K562 (cell line): ENCODE results near the gene GPR32. TPM values are rescaled to one million over a fixed set of nuclear protein-coding genes. Genes with fewer than 3 reads are reported as not detected.

ENCODE experiments used
- ATAC-seq: fragments of 200-7000 bp; cut with Tn5 transposase; 3 replicates; pipeline ENCODE4 v1.9.1; 2020; ENCODE audit warnings: moderate library complexity
- BruUV-seq: library from RNA; stranded (reverse); fragments of 400-500 nt; replicated peaks from 2 replicates; lab custom pipeline; 2021; lab: Mats Ljungman, UMichigan
- CTCF ChIA-PET: fragments of 300-600 bp; formaldehyde crosslinking; extraction: SDS; loops from one replicate; lab custom pipeline; 2021; ENCODE audit warnings: low intra/inter-chr PET ratio; lab: Yijun Ruan, JAX
- POLR2A ChIA-PET: fragments of 300-600, 350-650 bp; sonication (Branson Sonifier 250); formaldehyde crosslinking; extraction: SDS; loops from one replicate; lab custom pipeline; 2021; ENCODE audit warnings: antibody characterized with exemption, inconsistent platforms; lab: Yijun Ruan, JAX
- DNase-seq, 4 experiments: peaks; one replicate each; pipeline versions ENCODE4 v3.0.0 to v3.0.0-alpha.2; 2011 to 2018; ENCODE audit warnings: low spot score in 3 of 4, mixed read lengths in 3 of 4; ENCODE audit errors: extremely low read depth in 1 of 4
- FAIRE-seq: peaks from 2 replicates; lab custom pipeline; 2011; peaks lifted over from hg19 to GRCh38; lab: Jason Lieb, UNC
- H2AFZ ChIP-seq: 2 replicates; pipeline ENCODE4 v1.6.0; 2011; ENCODE audit warnings: low read depth, low read length, control low read depth, inconsistent platforms
- H3K27ac ChIP-seq: fragments of 200-600 bp; 3 replicates; pipeline ENCODE4 v1.8.0; 2011; ENCODE audit warnings: low read depth, mild to moderate bottlenecking, control low read depth, inconsistent platforms, low read length, moderate library complexity, mixed read lengths; ENCODE audit errors: extremely low read depth
- H3K27me3 ChIP-seq, 2 experiments: fragments of 300-600 bp in 1 of 2; 2 replicates in 1 of 2; 3 replicates in 1 of 2; pipeline versions ENCODE4 v1.6.0 to v1.8.0; 2011; ENCODE audit warnings: inconsistent platforms in 2 of 2, low read length in 2 of 2, mild to moderate bottlenecking in 1 of 2, mixed read lengths in 1 of 2, moderate library complexity in 1 of 2; ENCODE audit not compliant: control insufficient read depth in 2 of 2, insufficient read depth in 2 of 2
- H3K36me3 ChIP-seq: fragments of 300-600 bp; 3 replicates; pipeline ENCODE4 v1.8.0; 2011; ENCODE audit warnings: mild to moderate bottlenecking, low read length, inconsistent platforms; ENCODE audit not compliant: control insufficient read depth, insufficient read depth
- H3K4me1 ChIP-seq, 2 experiments: fragments of 200-600 bp in 1 of 2; replicated peaks in 1 of 2; 2 replicates in 1 of 2; 3 replicates in 1 of 2; pipeline versions ENCODE4 v1.5.1 to v1.8.0; 2011; ENCODE audit warnings: inconsistent platforms in 2 of 2, low read length in 2 of 2, mild to moderate bottlenecking in 1 of 2, mixed read lengths in 1 of 2, moderate library complexity in 1 of 2; ENCODE audit not compliant: control insufficient read depth in 2 of 2, insufficient read depth in 2 of 2
- H3K4me2 ChIP-seq: 2 replicates; pipeline ENCODE4 v1.6.1; 2011; ENCODE audit warnings: low read length, control low read depth, inconsistent platforms, mixed read lengths; ENCODE audit not compliant: insufficient read depth
- H3K4me3 ChIP-seq: fragments of 200-600 bp; sonication (generic), shearing (Covaris generic); 2 replicates; pipeline ENCODE4 v1.5.1; 2016; ENCODE audit warnings: control low read depth, inconsistent platforms
- H3K79me2 ChIP-seq: fragments of 200-600 bp; 3 replicates; pipeline ENCODE4 v1.8.0; 2011; ENCODE audit warnings: low read length, inconsistent platforms; ENCODE audit not compliant: control insufficient read depth, insufficient read depth
- H3K9ac ChIP-seq, 2 experiments: 2 replicates each; pipeline versions ENCODE4 v1.6.0 to v1.6.1; 2011; ENCODE audit warnings: low read depth in 2 of 2, low read length in 2 of 2, control low read depth in 1 of 2, inconsistent platforms in 1 of 2, mild to moderate bottlenecking in 1 of 2, mixed read lengths in 1 of 2; ENCODE audit not compliant: insufficient read depth in 1 of 2
- H3K9me1 ChIP-seq: one replicate; pipeline ENCODE4 v1.6.0; 2011; ENCODE audit warnings: inconsistent platforms, mild to moderate bottlenecking, low read length, moderate library complexity; ENCODE audit not compliant: control insufficient read depth, insufficient read depth
- H3K9me3 ChIP-seq: replicated peaks from 2 replicates; pipeline ENCODE4 v1.5.1; 2011; ENCODE audit warnings: low read depth, low read length, inconsistent platforms; ENCODE audit not compliant: control insufficient read depth, insufficient read depth
- H4K20me1 ChIP-seq: replicated peaks from 2 replicates; pipeline ENCODE4 v1.6.1; 2011; ENCODE audit warnings: low read length, inconsistent platforms, mixed read lengths; ENCODE audit not compliant: control insufficient read depth, insufficient read depth
- BACH1 ChIP-seq: fragments of 200-800 bp; sonication (Bioruptor generic); IDR thresholded peaks from 2 replicates; pipeline ENCODE4 v1.6.1; 2016; ENCODE audit warnings: missing genetic modification characterization, missing compliant biosample characterization
- GATA2 ChIP-seq: sonication (generic); formaldehyde crosslinking; IDR thresholded peaks from 2 replicates; pipeline ENCODE4 v1.4.0; 2020; ENCODE audit warnings: mild to moderate bottlenecking, missing genetic modification reagents
- HCFC1 ChIP-seq: IDR thresholded peaks from 2 replicates; pipeline ENCODE4 v1.6.1; 2012; ENCODE audit warnings: low read depth, low read length, improper control_type of control experiment
- HDAC1 ChIP-seq, 2 experiments: fragments of 450-650 bp; IDR thresholded peaks; 2 replicates each; pipeline ENCODE4 v1.6.1; 2016 to 2017; ENCODE audit warnings: inconsistent platforms in 1 of 2, mild to moderate bottlenecking in 1 of 2, moderate library complexity in 1 of 2
- HMG20B ChIP-seq: fragments of 250-450 bp; sonication (Bioruptor Pico); IDR thresholded peaks from 2 replicates; pipeline ENCODE4 v1.5.0; 2021; ENCODE audit warnings: mild to moderate bottlenecking
- ILF3 ChIP-seq: fragments of 450-650 bp; IDR thresholded peaks from 2 replicates; pipeline ENCODE4 v1.6.1; 2018; ENCODE audit warnings: antibody characterized with exemption, mild to moderate bottlenecking, moderate library complexity, borderline replicate concordance
- KDM1A ChIP-seq, 2 experiments: fragments of 450-650 bp; IDR thresholded peaks; 2 replicates each; pipeline ENCODE4 v1.6.1; 2016; ENCODE audit warnings: mild to moderate bottlenecking in 2 of 2
- LARP7 ChIP-seq: fragments of 450-650 bp; IDR thresholded peaks from 2 replicates; pipeline ENCODE4 v1.6.1; 2016
- MCM3 ChIP-seq: fragments of 450-650 bp; IDR thresholded peaks from 2 replicates; pipeline ENCODE4 v1.6.1; 2016
- MYNN ChIP-seq, 2 experiments: sonication (generic); formaldehyde crosslinking in 1 of 2; IDR thresholded peaks; 2 replicates each; pipeline versions ENCODE4 v1.5.0 to v1.6.1; 2016 to 2020; ENCODE audit warnings: antibody characterized with exemption in 1 of 2, missing genetic modification reagents in 1 of 2
- NFIC ChIP-seq: fragments of 450-650 bp; IDR thresholded peaks from 2 replicates; pipeline ENCODE4 v1.6.1; 2017; ENCODE audit warnings: mild to moderate bottlenecking, inconsistent platforms
- PHF21A ChIP-seq: fragments of 450-650 bp; IDR thresholded peaks from 2 replicates; pipeline ENCODE4 v1.6.1; 2017; ENCODE audit warnings: low read depth, borderline replicate concordance
- POLR2AphosphoS2 ChIP-seq: IDR thresholded peaks from 2 replicates; pipeline ENCODE4 v1.6.1; 2012; ENCODE audit warnings: low read length, improper control_type of control experiment
- RBM39 ChIP-seq: fragments of 200-400 bp; formaldehyde crosslinking; optimal IDR thresholded peaks from 2 replicates; pipeline ENCODE3; 2018; ENCODE audit warnings: low read depth, low read length
- RCOR1 ChIP-seq, 2 experiments: IDR thresholded peaks; 2 replicates each; pipeline ENCODE4 v1.6.1; 2012; ENCODE audit warnings: low read depth in 2 of 2, low read length in 2 of 2, borderline replicate concordance in 1 of 2, improper control_type of control experiment in 1 of 2
- SETDB1 ChIP-seq: IDR thresholded peaks from one replicate; pipeline ENCODE4 v1.6.1; 2012; ENCODE audit warnings: low read length, control low read depth, inconsistent platforms
- ZBED1 ChIP-seq: IDR thresholded peaks from 2 replicates; pipeline ENCODE4 v1.6.1; 2014
- ZNF140 ChIP-seq: fragments of 250-450 bp; sonication (Bioruptor Pico); IDR thresholded peaks from 2 replicates; pipeline ENCODE4 v1.8.0; 2021; ENCODE audit warnings: moderate library complexity, mild to moderate bottlenecking, inconsistent platforms
- ZNF197 ChIP-seq: fragments of 200-800 bp; sonication (Bioruptor generic); IDR thresholded peaks from 2 replicates; pipeline ENCODE4 v1.6.1; 2016; ENCODE audit warnings: low read depth, missing genetic modification characterization, missing compliant biosample characterization
- ZNF212 ChIP-seq: fragments of 450-650 bp; formaldehyde crosslinking; IDR thresholded peaks from 2 replicates; pipeline ENCODE4 v1.4.0; 2020; ENCODE audit warnings: mild to moderate bottlenecking
- ZNF253 ChIP-seq: fragments of 250-450 bp; sonication (Bioruptor Pico); conservative IDR thresholded peaks from 2 replicates; pipeline ENCODE4 v1.6.1; 2021; ENCODE audit warnings: mild to moderate bottlenecking
- ZNF282 ChIP-seq: sonication (generic); formaldehyde crosslinking; IDR thresholded peaks from 2 replicates; pipeline ENCODE4 v1.8.1; 2023; ENCODE audit warnings: missing genetic modification reagents
- ZNF408 ChIP-seq: fragments of 250-450 bp; sonication (Bioruptor Pico); IDR thresholded peaks from 2 replicates; pipeline ENCODE4 v1.4.0; 2020; ENCODE audit warnings: low read depth, mild to moderate bottlenecking, moderate library complexity
- ZNF551 ChIP-seq: fragments of 250-450 bp; sonication (Bioruptor Pico); IDR thresholded peaks from 2 replicates; pipeline ENCODE4 v1.5.0; 2021; ENCODE audit warnings: mild to moderate bottlenecking, moderate library complexity
- ZNF57 ChIP-seq: fragments of 450-650 bp; formaldehyde crosslinking; IDR thresholded peaks from 2 replicates; pipeline ENCODE4 v1.4.0; 2020; ENCODE audit warnings: mild to moderate bottlenecking, moderate library complexity
- WGBS: fragments of 100-300 bp; shearing (Covaris generic); methylation state at CpG from one replicate; pipeline ENCODE4 v1.1.6; 2016; ENCODE audit warnings: low coverage, mixed read lengths; ENCODE audit not compliant: insufficient coverage; ENCODE audit errors: missing lambda C conversion rate; 5-methylcytosine and 5-hydroxymethylcytosine counted together
- in situ Hi-C: fragments of 300-500 bp; cut with MboI; formaldehyde crosslinking; loops from 4 replicates; pipeline ENCODE4 v1.15.0; 2018; ENCODE audit warnings: inconsistent platforms, mixed read lengths
- intact Hi-C: fragments of 100-400 bp; cut with micrococcal nuclease; formaldehyde crosslinking; loops from 2 replicates; pipeline ENCODE4 v1.14.2; 2022
- polyA plus RNA-seq, 8 experiments: library from polyadenylated mRNA; depleted of rRNA in 4 of 8; stranded (reverse) in 5 of 8; unstranded in 3 of 8; fragments of >200 nt; fragmentation: Nextera tagmentation in 2 of 8; fragmentation: Illumina TruSeq in 1 of 8; extraction: Ambion mirVana in 2 of 8; extraction: Trizol in 1 of 8; gene quantifications; 2 replicates each; pipeline versions ENCODE4 v1.2.1 to v1.2.3, GENCODE V29; 2011 to 2014; ENCODE audit warnings: inconsistent platforms in 1 of 8, missing spikeins in 1 of 8
- total RNA-seq, 7 experiments: library from RNA; depleted of rRNA in 6 of 7; stranded (reverse); fragments of >200 nt in 6 of 7; fragmentation: Illumina TruSeq in 2 of 7; extraction: Trizol in 2 of 7; gene quantifications; 2 replicates each; pipeline versions ENCODE4 v1.2.1 to v1.2.3, GENCODE V29; 2011 to 2021; ENCODE audit warnings: low replicate concordance in 1 of 7
- TF ChIP-seq, protein P1 (sequence below): fragments of 450-650 bp; formaldehyde crosslinking; conservative IDR thresholded peaks from 2 replicates; pipeline ENCODE4 v1.4.0; 2022; ENCODE audit warnings: mild to moderate bottlenecking, missing genetic modification characterization

Gene GPR32
- total and polyA plus RNA-seq, 9 of the 15 experiments (the other 6 are each of a cell fraction or from before 2014, with no cell fraction given), result not detected

- Histone ChIP-seq H2AFZ (no peak overlapping the region), H3K36me3 (peaks cover 4% of the 10 kb centered on the region; the same call in 1 of the 3 replicates), H4K20me1 (peaks cover 5% of the 10 kb centered on the region; the same call in 1 of the 2 replicates), H3K9me3 (no peaks in the 10 kb centered on the region), H3K79me2 (peaks cover 22% of the 10 kb centered on the region), H3K9me1 (no peaks in the 10 kb centered on the region), H3K4me3 (no peak overlapping the region), H3K4me1 (peaks cover 25 to 74% of the 10 kb centered on the region in 2 experiments), H3K9ac (no peak overlapping the region; a peak in 1 of 4 replicates), H3K27ac (no peak overlapping the region), H3K27me3 (peaks cover under 1 to 3% of the 10 kb centered on the region in 2 experiments; a peak in 3 of 5 replicates), H3K4me2 (no peak overlapping the region)
- ChIA-PET POLR2A (interaction anchor here (0.6 to 1.5 kb wide), 5 partner anchors 9 to 103 kb away, joined by 3 to 4 read pairs (median 3); no protein-coding TSS in a partner anchor), CTCF (interaction anchor here (4.5 kb wide), 1 partner anchor 61 kb away, joined by 91 read pairs; no protein-coding TSS in a partner anchor)
- no TSS peak for BruUV-seq
- WGBS, result 32% methylated on average over 13 of the region's 15 CpGs
- DNase-seq (no peak), ATAC-seq (no peak), FAIRE-seq (no peak)
- in situ Hi-C loops (no loop called here), intact Hi-C loops (no loop called here)
- TF ChIP-seq HDAC1 (IDR thresholded peaks at IDR 0.05) (peak in 1 of 2 experiments; percentile 53; a peak in 1 of 4 replicates), HMG20B (CRISPR knock-in tag) (no peak), ZNF212 (CRISPR knock-in tag) (no peak), PHF21A (0 out of 2 replicates have a peak, but pooled peaks have one; percentile 58), ZNF140 (no peak), NFIC (peak; percentile 59), BACH1 (tag) (no peak), MCM3 (no peak), ZNF57 (CRISPR knock-in tag) (no peak), RBM39 (no peak), RCOR1 (IDR thresholded peaks at IDR 0.05; ENCODE audit: borderline replicate concordance in 1 of 2, low read depth in 2 of 2, low read length in 2 of 2) (peak in 1 of 2 experiments; percentile 52; a peak in 2 of 4 replicates), SETDB1 (no peak), ILF3 (no peak), ZBED1 (no peak), ZNF408 (CRISPR knock-in tag) (no peak), LARP7 (no peak), MYNN (IDR thresholded peaks at IDR 0.05) (no peak), MYNN (CRISPR knock-in tag; IDR thresholded peaks at IDR 0.05) (no peak), ZNF197 (CRISPR knock-in tag) (no peak), GATA2 (no peak), HCFC1 (no peak), ZNF253 (CRISPR knock-in tag) (no peak), ZNF282 (CRISPR knock-in tag) (no peak), ZNF551 (no peak), KDM1A (IDR thresholded peaks at IDR 0.05) (peak; percentile 94), POLR2AphosphoS2 (no peak)
- TF ChIP-seq, protein P1, sequence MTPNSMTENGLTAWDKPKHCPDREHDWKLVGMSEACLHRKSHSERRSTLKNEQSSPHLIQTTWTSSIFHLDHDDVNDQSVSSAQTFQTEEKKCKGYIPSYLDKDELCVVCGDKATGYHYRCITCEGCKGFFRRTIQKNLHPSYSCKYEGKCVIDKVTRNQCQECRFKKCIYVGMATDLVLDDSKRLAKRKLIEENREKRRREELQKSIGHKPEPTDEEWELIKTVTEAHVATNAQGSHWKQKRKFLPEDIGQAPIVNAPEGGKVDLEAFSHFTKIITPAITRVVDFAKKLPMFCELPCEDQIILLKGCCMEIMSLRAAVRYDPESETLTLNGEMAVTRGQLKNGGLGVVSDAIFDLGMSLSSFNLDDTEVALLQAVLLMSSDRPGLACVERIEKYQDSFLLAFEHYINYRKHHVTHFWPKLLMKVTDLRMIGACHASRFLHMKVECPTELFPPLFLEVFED, result no peak
Measured at GRCh38 chr19:50722201-50723013, 47.9 kb upstream of the GPR32 start.
